GM19043 (cell line): ENCODE measurements around the gene SNTG2.

Source experiments
- ATAC-seq: cut with Tn5 transposase; IDR thresholded peaks from one replicate; pipeline ENCODE4 v1.9.1; 2021; ENCODE audit warnings: low read depth; ENCODE audit not compliant: unreplicated experiment

SNTG2 gene

DNA sequence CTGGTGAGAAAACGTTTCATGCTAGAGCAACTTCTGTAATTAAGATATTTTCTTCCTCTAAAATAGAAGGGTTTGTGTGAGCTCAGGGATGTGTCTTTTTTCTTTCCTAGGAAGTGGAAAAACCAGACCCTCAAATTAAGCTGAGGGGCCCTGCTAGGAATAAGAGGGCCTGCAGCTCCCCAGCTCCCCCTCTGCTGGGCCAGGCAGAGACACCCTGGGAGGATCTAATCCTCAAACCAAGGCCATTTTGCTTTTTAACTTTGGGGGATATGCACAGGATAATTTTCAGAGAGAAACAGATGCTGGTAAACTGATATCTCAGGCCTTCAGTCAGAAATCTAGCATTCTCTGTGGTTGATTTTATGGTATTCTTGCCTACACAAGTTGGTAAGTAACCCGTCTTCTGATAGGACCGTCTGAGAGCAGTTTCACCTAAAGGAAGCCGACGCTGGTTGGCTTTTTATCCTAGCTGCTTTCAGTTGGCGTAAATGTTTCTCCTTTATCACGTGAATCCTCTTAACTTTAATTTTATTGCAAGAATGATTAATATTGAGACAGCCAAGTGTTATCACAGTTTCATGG, 34.8 kb downstream of the SNTG2 start:
- ATAC-seq = no peak

DNA sequence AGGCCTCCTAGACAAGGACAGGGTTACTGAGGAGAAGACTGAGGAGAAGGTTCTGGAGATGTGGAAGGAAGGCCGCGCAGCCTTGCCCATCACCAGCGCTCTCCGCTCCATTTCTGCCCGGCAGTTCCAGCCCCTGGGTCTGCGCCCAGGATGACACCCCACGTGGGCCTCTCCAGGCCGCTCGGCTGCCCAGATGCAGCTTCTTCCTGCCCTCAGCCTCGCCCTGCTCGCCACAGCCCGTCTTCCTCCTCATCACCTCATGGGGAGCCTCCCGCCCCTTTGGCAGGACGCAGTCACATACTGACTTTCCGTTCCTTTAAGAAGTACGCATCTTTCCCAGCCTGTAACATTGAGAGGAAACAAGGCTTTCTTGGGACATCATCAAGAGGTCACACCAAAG, 37.1 kb downstream of the SNTG2 start:
- ATAC-seq = no peak

- ATAC-seq = no peak
Measured at GRCh38 chr2:989781-990467, 39.3 kb downstream of the SNTG2 start.

- no peak for ATAC-seq
Measured at GRCh38 chr2:990970-991369, 40.3 kb downstream of the SNTG2 start.

DNA sequence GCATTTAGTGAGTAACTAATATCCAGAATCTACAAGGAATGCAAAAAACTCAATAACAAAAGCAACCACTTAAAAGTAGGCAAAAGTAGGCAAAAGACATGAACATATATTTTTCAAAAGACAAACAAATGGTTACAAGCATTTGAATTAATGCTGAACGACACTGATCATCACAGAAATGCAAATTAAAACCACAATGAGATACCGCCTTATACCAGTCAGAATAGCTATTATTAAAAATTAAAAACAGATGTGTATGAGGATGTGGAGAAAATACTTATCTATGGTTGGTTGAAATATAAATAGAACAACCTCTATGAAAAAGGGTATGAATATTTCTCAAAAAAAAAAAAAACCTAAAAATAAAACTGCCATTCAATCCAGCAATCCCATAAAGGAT, 51.7 kb downstream of the SNTG2 start:
- no peak for ATAC-seq

DNA sequence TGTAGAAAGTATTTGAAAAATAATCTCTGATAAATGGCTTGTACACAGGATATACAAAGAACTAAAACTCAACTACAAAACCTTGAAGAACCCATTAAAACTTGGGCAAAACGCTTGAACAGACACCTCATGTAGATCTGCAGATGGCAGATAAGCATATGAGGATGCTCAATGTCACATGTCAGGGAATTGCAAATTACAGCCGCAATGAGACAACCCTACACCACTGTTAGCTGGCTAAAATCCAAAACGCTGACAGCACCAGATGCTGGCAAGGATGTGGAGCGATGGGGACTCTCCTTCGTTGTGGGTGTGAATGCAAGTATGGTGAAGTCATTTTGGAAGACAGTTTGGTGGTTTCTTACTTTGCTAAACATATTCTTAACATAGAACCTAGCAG, 53.7 kb downstream of the SNTG2 start:
- ATAC-seq = no peak

DNA sequence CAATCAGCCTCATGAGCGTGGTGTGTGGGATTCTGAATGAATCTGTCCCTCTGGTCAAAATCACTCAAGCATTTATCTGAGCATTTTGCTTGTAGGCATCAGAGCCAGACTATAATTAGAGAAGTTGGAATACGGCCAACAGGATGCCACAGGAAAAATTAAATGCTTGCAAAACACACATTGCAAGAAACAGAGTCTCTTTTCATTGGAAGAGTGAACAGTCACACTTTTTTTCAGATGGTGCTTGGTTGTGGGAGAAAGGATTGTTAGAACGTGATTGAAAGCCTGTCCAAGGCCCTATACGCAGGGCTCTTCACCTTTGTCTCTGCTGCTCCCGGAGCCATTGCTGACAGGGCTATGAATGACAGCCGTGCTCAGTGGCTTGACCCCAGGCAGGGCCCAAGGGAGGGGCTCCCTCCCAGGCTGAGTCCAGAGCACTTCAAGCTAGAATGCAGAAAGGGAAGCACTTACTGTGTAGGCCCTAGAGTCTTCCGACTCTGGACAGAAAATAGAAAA, 59.8 kb downstream of the SNTG2 start:
- ATAC-seq = no peak

DNA sequence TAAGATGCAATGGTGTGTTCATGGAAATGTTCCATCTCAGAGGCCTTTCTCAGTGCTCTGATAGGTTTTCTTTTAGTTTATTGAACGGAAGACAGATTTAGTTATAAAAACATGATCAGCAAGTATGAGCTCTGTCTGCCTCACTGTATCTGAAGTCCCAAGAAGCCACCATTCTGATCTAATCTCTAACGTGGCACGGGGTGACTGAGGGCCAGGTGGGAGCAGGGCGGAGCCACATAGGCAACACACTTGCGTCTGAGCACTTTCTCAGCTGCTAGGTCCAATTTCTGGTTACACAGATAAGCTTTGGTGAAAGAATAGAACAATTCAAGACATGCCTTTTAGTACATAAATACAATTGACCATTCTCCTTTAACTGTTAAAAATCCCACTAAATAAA, 60.4 kb downstream of the SNTG2 start:
- ATAC-seq = no peak

DNA sequence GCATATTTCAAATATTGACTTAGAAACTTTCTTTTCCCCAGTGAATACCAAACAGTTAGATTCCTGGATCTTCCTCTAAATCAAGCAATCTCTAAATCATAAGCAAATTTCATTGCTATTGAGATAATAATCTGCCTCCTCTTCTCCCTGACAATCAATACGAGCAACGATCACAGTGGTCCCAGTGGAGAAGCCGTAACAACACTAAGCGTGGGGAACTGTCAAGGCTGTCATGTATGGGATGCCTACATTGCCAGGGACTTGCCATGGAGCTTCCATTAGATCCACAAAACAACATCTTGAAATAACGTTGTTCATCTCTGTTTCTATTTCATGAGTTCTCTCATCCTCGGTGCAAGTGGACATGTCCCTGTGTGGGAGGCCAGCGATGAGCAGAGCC, 61.3 kb downstream of the SNTG2 start:
- no peak for ATAC-seq

DNA sequence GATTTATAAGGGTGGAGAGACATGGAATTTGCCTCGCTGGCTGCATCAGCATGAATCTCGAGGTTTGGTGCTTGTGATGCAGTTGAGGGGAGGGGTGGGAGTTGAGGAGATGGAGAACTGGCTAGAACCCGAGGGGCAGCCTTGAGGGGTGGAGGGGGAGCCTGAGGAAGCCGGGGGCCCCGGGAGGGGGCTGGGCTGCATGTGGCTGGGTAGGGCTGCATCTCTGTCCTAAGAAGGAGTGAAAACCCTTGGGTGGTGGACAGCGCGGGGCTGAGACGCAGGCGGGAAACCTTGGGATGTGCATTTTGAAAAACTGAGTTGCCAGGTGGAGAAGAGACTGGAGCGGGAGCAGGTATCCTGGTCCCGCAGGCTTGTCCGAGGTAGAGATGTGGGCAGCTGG, 64.2 kb downstream of the SNTG2 start:
- no peak for ATAC-seq

DNA sequence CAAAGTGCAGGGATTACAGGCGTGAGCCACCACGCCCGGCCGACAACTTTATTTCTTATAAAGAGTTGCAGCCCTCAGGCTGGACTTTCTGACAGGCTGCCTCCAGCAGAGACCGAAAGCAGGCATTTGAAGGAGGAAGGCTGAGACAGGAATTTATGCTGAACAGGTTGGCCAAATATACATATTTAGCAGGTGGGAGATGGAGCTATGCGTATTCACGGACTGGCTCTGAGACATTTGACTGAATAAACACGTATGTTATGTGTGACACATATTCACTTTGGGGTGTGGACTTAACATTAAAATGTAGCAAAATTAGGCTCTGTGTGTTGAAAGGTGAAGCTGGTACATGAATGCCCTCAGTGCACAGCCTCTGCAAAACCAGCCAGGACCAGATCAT, 65.9 kb downstream of the SNTG2 start:
- ATAC-seq = no peak

DNA sequence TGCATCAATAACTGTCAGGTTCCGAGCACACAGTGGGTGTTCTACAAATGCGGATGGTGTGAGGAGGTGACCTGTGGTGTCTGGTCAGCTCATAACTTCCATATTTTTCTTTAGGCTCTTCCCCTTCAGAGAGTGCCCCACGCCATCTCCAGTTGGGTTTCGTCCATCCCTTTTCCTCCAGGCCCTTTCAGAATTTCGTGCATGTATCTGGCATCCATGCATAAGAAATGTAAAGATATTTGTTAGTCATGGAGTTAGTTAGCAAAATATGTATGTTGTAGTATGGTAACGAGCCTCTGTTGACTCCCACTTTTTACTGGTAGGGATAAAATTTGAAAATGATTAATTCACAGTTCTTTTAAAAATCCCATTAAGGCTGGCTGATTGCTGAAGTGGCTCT, 67.2 kb downstream of the SNTG2 start:
- ATAC-seq = no peak

GRCh38 chr2:1020206-1020605, 69.6 kb downstream of the SNTG2 start:
- no peak for ATAC-seq

- no peak for ATAC-seq
Measured at GRCh38 chr2:1022178-1022577, 71.5 kb downstream of the SNTG2 start.

DNA sequence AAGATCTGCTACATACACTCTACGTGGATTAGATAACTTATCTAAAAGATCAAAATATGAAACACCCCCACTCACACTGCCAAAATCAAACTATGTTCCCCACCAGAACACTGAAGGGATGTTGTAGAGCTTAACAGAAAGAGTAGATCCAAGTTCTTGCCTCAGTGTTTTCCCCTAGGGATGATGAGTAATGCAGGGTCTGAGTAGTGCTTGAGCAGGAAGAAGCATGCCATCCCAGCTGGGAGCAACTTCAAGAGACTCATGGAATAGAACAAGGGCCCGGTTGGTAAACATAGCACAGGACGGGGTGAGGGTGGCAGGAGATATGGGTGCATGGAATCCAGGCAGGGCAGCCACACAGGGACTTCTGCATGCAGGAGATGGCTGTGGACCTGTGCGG, 74.3 kb downstream of the SNTG2 start:
- no peak for ATAC-seq

DNA sequence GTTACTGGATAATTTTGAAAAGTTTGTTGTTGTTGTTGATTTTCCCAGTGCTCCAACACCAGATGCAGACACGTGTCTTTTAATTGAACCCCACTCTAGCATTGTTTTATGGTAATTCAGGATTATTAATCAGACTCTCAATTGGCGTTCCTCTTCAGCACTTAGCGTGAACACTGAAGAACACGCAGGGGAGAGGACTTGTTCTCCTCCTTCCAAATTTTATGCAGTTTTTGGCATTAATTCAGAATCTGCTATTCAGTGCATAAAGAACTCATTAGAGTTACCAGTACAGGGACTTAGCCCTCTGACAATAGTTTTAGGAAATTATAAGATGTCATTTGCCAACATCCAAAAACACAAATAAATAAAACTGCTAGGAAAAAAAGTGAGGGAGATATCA, 75.5 kb downstream of the SNTG2 start:
- ATAC-seq = no peak

- ATAC-seq = no peak
Measured at GRCh38 chr2:1028831-1029230, 78.2 kb downstream of the SNTG2 start.

DNA sequence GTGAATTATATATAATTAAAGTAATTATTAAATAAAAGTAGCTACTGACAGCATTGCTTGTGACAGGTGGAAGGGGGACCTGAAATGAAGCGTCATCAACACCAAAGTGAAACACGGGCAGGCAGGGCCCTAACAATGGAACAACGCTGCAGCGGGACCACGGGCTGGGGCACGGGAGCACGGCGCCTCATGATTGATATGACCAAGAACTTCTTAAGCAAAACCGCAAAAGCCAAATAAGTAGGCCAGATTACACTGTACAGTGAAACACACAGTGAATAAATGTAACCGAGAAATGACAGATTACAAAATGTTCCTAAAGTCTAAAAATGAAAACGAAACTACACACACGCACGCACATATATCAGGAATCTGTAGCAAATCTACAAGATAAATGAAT, 81.4 kb downstream of the SNTG2 start:
- ATAC-seq = no peak

DNA sequence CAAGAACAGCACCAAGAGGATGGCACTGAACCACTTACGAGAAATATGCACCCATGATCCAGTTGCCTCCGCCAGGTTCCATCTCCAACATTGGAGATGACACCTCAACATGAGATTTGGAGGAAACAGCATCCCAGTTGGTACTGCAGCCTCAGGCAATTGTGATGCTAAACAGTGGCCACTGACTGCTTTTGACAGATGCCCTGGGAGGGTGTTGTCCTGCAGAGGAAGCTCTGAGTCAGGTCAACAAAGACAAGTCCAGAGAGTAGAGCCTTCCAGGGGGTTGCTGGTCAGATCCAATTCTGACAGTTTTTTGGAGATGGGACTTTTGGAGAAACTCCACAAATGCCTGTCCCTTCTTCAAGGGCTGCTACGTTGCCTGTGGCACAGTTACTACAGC, 82.4 kb downstream of the SNTG2 start:
- no peak for ATAC-seq

GRCh38 chr2:1037066-1037465, 86.4 kb downstream of the SNTG2 start:
- no peak for ATAC-seq

- no peak for ATAC-seq
Measured at GRCh38 chr2:1039549-1039948, 88.9 kb downstream of the SNTG2 start.

- ATAC-seq = no peak
Measured at GRCh38 chr2:1041012-1041805, 90.6 kb downstream of the SNTG2 start.
